A549 (cell line): ENCODE data around the gene FBXL20. TPM values are rescaled to one million over a fixed set of nuclear protein-coding genes. Genes with fewer than 3 reads are reported as not detected.

Experiments
- ATAC-seq, 2 experiments: fragments of 200-7000 bp in 1 of 2; fragments of >200 bp in 1 of 2; cut with Nextera tagmentation in 1 of 2; cut with Tn5 transposase in 1 of 2; 3 replicates each; pipeline versions ENCODE4 v1.8.0 to v1.9.1; 2018 to 2020; ENCODE audit warnings: mild to moderate bottlenecking in 1 of 2, moderate library complexity in 1 of 2
- CTCF ChIA-PET: fragments of 300-600 bp; sonication (Branson Sonifier 250); formaldehyde crosslinking; extraction: SDS; loops from one replicate; lab custom pipeline; 2021; ENCODE audit warnings: antibody characterized with exemption, inconsistent platforms; lab: Yijun Ruan, JAX
- POLR2A ChIA-PET: fragments of 350-600 bp; formaldehyde crosslinking; extraction: SDS; loops from one replicate; lab custom pipeline; 2021; ENCODE audit warnings: antibody characterized with exemption, inconsistent platforms; lab: Yijun Ruan, JAX
- DNase-seq, 2 experiments: peaks; one replicate each; pipeline versions ENCODE4 v3.0.0 to v3.0.0-alpha.2; 2011 to 2016; ENCODE audit warnings: low read depth in 1 of 2, low spot score in 1 of 2
- FAIRE-seq: peaks from 2 replicates; lab custom pipeline; 2011; peaks lifted over from hg19 to GRCh38; lab: Jason Lieb, UNC
- H3K27ac ChIP-seq, 2 experiments: fragments of >200 bp; sonication (Bioruptor Twin); formaldehyde crosslinking; 3 replicates each; pipeline ENCODE4 v1.5.1; 2016 to 2017
- H3K4me1 ChIP-seq: fragments of >200 bp; sonication (Bioruptor Twin); formaldehyde crosslinking; 3 replicates; pipeline ENCODE4 v1.6.1; 2016
- H3K4me2 ChIP-seq: fragments of >200 bp; sonication (Bioruptor Twin); formaldehyde crosslinking; 3 replicates; pipeline ENCODE4 v1.6.1; 2016
- H3K4me3 ChIP-seq: fragments of >200 bp; sonication (Bioruptor Twin); formaldehyde crosslinking; 3 replicates; pipeline ENCODE4 v1.5.1; 2016
- H3K9me3 ChIP-seq: fragments of >200 bp; sonication (Bioruptor Twin); formaldehyde crosslinking; 3 replicates; pipeline ENCODE4 v1.6.1; 2016
- BHLHE40 ChIP-seq: IDR thresholded peaks from 2 replicates; pipeline ENCODE4 v1.6.1; 2012; ENCODE audit warnings: low read depth, low read length, inconsistent platforms
- CBX8 ChIP-seq: fragments of 200-600 bp; sonication (generic); IDR thresholded peaks from 2 replicates; pipeline ENCODE4 v1.6.1; 2016
- CEBPB ChIP-seq, 2 experiments: fragments of >200 bp in 1 of 2; sonication (Bioruptor Twin) in 1 of 2; formaldehyde crosslinking in 1 of 2; IDR thresholded peaks; 2 replicates each; pipeline ENCODE4 v1.6.1; 2012 to 2016
- CHD4 ChIP-seq: fragments of 200-600 bp; sonication (generic); IDR thresholded peaks from 2 replicates; pipeline ENCODE4 v1.6.1; 2016; ENCODE audit warnings: antibody characterized with exemption, mild to moderate bottlenecking, borderline replicate concordance
- EHF ChIP-seq: fragments of 250-450 bp; sonication (Bioruptor Pico); IDR thresholded peaks from 2 replicates; pipeline ENCODE4 v1.5.0; 2020; ENCODE audit warnings: mild to moderate bottlenecking
- EHMT2 ChIP-seq: fragments of 200-600 bp; sonication (generic); IDR thresholded peaks from 2 replicates; pipeline ENCODE4 v1.6.1; 2016; ENCODE audit warnings: antibody characterized with exemption, low read depth, mild to moderate bottlenecking, moderate library complexity
- ESRRA ChIP-seq: fragments of 150-350 bp; IDR thresholded peaks from 2 replicates; pipeline ENCODE4 v1.6.1; 2014; ENCODE audit warnings: mild to moderate bottlenecking, low read length, borderline replicate concordance
- FOSB ChIP-seq: fragments of 250-450 bp; sonication (Bioruptor Pico); IDR thresholded peaks from 2 replicates; pipeline ENCODE4 v1.5.0; 2020; ENCODE audit warnings: mild to moderate bottlenecking, moderate library complexity
- FOXS1 ChIP-seq: fragments of 250-450 bp; sonication (Bioruptor Pico); IDR thresholded peaks from 2 replicates; pipeline ENCODE4 v1.5.0; 2020; ENCODE audit warnings: mild to moderate bottlenecking, moderate library complexity
- GATA3 ChIP-seq: IDR thresholded peaks from 2 replicates; pipeline ENCODE4 v1.6.1; 2012; ENCODE audit warnings: borderline replicate concordance
- HDAC2 ChIP-seq: fragments of 200-600 bp; sonication (generic); IDR thresholded peaks from 2 replicates; pipeline ENCODE4 v1.6.1; 2016
- HEYL ChIP-seq: fragments of 250-450 bp; sonication (Bioruptor Pico); IDR thresholded peaks from 2 replicates; pipeline ENCODE4 v1.8.0; 2021; ENCODE audit warnings: mild to moderate bottlenecking, moderate library complexity
- HOXB5 ChIP-seq: fragments of 250-450 bp; sonication (Bioruptor Pico); IDR thresholded peaks from 2 replicates; pipeline ENCODE4 v1.5.0; 2020; ENCODE audit warnings: mild to moderate bottlenecking, moderate library complexity
- JUNB ChIP-seq: fragments of >200 bp; sonication (Bioruptor Twin); formaldehyde crosslinking; IDR thresholded peaks from 2 replicates; pipeline ENCODE4 v1.6.1; 2016
- MAZ ChIP-seq: fragments of 150-350 bp; IDR thresholded peaks from 2 replicates; pipeline ENCODE4 v1.6.1; 2014; ENCODE audit warnings: antibody characterized with exemption, low read depth, low read length, borderline replicate concordance
- NPAS2 ChIP-seq: fragments of 250-450 bp; sonication (Bioruptor Pico); IDR thresholded peaks from 2 replicates; pipeline ENCODE4 v1.8.0; 2022; ENCODE audit warnings: mild to moderate bottlenecking, moderate library complexity, borderline replicate concordance
- RAD21 ChIP-seq, 2 experiments: fragments of >200 bp in 1 of 2; sonication (Bioruptor Twin) in 1 of 2; formaldehyde crosslinking in 1 of 2; IDR thresholded peaks in 1 of 2; conservative IDR thresholded peaks in 1 of 2; 2 replicates in 1 of 2; 3 replicates in 1 of 2; pipeline ENCODE4 v1.6.1; 2012 to 2018; ENCODE audit warnings: inconsistent platforms in 1 of 2
- RCOR1 ChIP-seq: fragments of 150-350 bp; IDR thresholded peaks from 2 replicates; pipeline ENCODE4 v1.6.1; 2014; ENCODE audit warnings: antibody characterized with exemption, low read length, low read depth
- RFX5 ChIP-seq: fragments of 450-650 bp; IDR thresholded peaks from 2 replicates; pipeline ENCODE4 v1.7.1; 2014; ENCODE audit warnings: antibody characterized with exemption, mild to moderate bottlenecking, moderate library complexity
- RNF2 ChIP-seq: fragments of 200-600 bp; sonication (generic); IDR thresholded peaks from 2 replicates; pipeline ENCODE4 v1.6.1; 2016; ENCODE audit warnings: low read depth, mild to moderate bottlenecking, antibody characterized with exemption, moderate library complexity, borderline replicate concordance
- SMC3 ChIP-seq: fragments of >200 bp; sonication (Bioruptor Twin); formaldehyde crosslinking; IDR thresholded peaks from 3 replicates; pipeline ENCODE4 v1.6.1; 2018; ENCODE audit warnings: inconsistent platforms
- ZFP36 ChIP-seq: fragments of 450-650 bp; IDR thresholded peaks from 2 replicates; pipeline ENCODE4 v1.6.1; 2014; ENCODE audit warnings: borderline replicate concordance; ENCODE audit not compliant: partially characterized antibody
- ZSCAN20 ChIP-seq: fragments of 250-450 bp; sonication (Bioruptor Pico); IDR thresholded peaks from 2 replicates; pipeline ENCODE4 v1.8.0; 2022; ENCODE audit warnings: mild to moderate bottlenecking, moderate library complexity
- WGBS: methylation state at CpG from one replicate; pipeline ENCODE4 v1.1.6; 2017; ENCODE audit errors: missing lambda C conversion rate; 5-methylcytosine and 5-hydroxymethylcytosine counted together
- polyA plus RNA-seq, 4 experiments: library from polyadenylated mRNA; depleted of rRNA in 3 of 4; stranded (reverse); fragments of >200 nt; fragmentation: RNase III in 1 of 4; extraction: RNeasy Plus Mini Kit Qiagen cat#74134 plus additional on column Dnase treatment in 1 of 4; gene quantifications; 2 replicates in 3 of 4; 3 replicates in 1 of 4; pipeline ENCODE4 v1.2.3, GENCODE V29; 2011 to 2017
- TF ChIP-seq, protein P1 (sequence below): fragments of 450-650 bp; IDR thresholded peaks from 2 replicates; pipeline ENCODE4 v1.6.1; 2014; ENCODE audit warnings: antibody characterized with exemption
- TF ChIP-seq, protein P2 (sequence below): fragments of 250-450 bp; sonication (Bioruptor Pico); IDR thresholded peaks from 2 replicates; pipeline ENCODE4 v1.5.0; 2021; ENCODE audit warnings: mild to moderate bottlenecking, moderate library complexity, borderline replicate concordance
- TF ChIP-seq, protein P3 (sequence below): fragments of 250-450 bp; sonication (Bioruptor Pico); IDR thresholded peaks from 2 replicates; pipeline ENCODE4 v1.5.0; 2020; ENCODE audit warnings: low read depth, mild to moderate bottlenecking, moderate library complexity

Gene FBXL20
- polyA plus RNA-seq, 2 of the 4 experiments (the other 2 are of a cell fraction) = 5.7 to 6.7 TPM

DNA sequence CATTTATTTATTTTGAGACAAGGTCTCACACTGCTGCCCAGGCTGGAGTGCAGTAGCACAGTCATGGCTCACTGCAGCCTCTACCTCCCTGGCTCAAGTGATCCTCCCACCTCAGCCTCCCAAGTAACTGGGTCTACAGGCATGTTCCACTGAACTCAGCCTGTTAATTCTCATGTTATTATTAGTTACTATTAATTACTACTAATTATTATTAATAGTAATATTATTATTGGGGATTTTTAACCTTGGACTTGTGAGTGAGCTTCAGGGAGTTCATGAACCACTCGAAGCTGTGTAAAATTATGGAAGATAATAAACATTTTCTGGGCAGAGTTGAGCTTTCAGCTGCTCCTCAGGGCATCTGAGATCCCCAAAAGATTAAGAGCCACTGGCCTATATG is 171.1 kb downstream of the FBXL20 start:
- TF ChIP-seq, protein P1, sequence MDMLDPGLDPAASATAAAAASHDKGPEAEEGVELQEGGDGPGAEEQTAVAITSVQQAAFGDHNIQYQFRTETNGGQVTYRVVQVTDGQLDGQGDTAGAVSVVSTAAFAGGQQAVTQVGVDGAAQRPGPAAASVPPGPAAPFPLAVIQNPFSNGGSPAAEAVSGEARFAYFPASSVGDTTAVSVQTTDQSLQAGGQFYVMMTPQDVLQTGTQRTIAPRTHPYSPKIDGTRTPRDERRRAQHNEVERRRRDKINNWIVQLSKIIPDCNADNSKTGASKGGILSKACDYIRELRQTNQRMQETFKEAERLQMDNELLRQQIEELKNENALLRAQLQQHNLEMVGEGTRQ = no peak
- TF ChIP-seq FOSB (CRISPR knock-in tag) = no peak
- TF ChIP-seq, protein P2, sequence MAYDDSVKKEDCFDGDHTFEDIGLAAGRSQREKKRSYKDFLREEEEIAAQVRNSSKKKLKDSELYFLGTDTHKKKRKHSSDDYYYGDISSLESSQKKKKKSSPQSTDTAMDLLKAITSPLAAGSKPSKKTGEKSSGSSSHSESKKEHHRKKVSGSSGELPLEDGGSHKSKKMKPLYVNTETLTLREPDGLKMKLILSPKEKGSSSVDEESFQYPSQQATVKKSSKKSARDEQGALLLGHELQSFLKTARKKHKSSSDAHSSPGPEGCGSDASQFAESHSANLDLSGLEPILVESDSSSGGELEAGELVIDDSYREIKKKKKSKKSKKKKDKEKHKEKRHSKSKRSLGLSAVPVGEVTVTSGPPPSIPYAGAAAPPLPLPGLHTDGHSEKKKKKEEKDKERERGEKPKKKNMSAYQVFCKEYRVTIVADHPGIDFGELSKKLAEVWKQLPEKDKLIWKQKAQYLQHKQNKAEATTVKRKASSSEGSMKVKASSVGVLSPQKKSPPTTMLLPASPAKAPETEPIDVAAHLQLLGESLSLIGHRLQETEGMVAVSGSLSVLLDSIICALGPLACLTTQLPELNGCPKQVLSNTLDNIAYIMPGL = no peak
- TF ChIP-seq GATA3 = no peak
- TF ChIP-seq HOXB5 (CRISPR knock-in tag) = no peak
- no peak for TF ChIP-seq ZFP36
- TF ChIP-seq ESRRA = no peak
- CTCF ChIA-PET = interaction anchor here (1.0 to 21.6 kb wide), 5 partner anchors 8 to 248 kb away, joined by 4 to 1140 read pairs (median 355); partner anchors contain the start of genes ARL5C, CACNB1, PLXDC1 and RPL19
- POLR2A ChIA-PET = no interaction called here

DNA sequence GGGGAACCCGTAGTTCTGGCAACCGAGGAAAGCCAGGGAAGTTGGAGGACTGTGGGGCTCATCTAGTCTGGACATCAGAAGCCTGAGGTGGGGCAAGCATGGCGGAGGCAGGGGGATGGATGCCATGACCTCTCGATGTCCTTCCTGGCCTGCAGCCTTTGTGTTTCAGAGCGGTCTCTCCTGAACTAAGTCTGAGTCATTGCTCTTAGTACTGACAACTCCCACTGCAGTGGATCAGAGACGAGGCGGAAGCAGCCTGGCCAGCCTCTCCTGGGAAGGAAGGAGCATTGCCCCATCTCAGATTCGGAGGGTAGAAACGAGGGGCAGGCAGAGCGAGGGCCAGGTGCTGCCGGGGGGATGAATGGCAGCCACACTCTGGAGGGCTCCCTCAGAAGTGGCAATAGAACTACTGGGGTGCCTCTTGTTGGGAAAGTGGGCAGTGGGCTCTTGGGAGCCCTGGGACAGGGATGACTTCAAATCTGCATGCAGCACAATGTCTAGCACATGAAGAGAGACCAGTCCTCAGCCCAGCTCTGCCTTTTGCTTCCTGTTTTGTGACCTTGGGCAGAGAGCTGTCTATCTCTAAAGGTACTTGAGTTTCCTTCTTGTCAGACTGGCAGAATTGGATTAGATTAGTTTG is 172.0 kb downstream of the FBXL20 start:
- WGBS = 45% methylated on average over 11 of the region's 11 CpGs
- peak in 1 of 2 experiments; percentile 35; a peak in 3 of 6 replicates for ATAC-seq

More for the DNA sequence above, 171.1 kb downstream of the FBXL20 start:
- no peak for FAIRE-seq
- ATAC-seq = no peak
- Histone ChIP-seq H3K9me3 (no peaks in the 10 kb centered on the region), H3K4me2 (no peak overlapping the region), H3K27ac (no peak overlapping the region), H3K4me3 (no peak overlapping the region), H3K4me1 (peaks cover 20% of the 10 kb centered on the region)
- no peak for DNase-seq
- WGBS = 28% methylated on average over 1 of the region's 1 CpG

DNA sequence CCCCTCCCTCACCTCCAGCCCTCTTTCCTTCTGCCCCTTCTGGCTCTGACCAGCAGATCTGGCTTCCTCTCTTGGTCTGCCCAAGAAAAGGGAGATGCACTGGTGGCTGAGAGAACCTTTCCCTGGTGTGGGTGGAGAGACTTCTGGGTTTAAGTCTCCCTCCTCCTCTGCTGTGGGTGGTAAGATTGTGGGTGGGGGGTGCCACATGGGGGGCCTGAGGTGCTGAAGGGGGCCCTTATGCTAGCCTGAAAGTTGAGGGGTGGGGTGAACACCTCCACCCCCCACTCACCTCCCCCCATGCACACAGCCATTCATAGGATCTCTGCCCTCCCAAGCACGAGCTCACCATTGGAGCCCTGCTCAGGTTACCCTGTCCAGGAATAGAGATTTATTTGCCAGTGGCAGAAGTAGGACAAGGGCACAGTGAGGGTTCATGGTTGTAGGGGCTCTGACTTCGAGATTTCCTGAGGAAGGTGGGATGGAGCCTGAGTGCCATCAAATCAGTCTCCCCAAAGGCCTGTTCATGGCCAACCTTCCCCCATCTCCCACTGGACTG is 174.0 kb downstream of the FBXL20 start:
- POLR2A ChIA-PET = no interaction called here

More for the DNA sequence above, 172.0 kb downstream of the FBXL20 start:
- H3K4me1 ChIP-seq = peaks cover 22% of the 10 kb centered on the region
- ChIA-PET POLR2A (no interaction called here), CTCF (interaction anchor here (1.8 to 21.6 kb wide), 4 partner anchors 9 to 63 kb away, joined by 6 to 1140 read pairs (median 404); partner anchors contain the start of genes ARL5C, CACNB1, PLXDC1 and RPL19)
- H3K4me2 ChIP-seq = no peak overlapping the region
- no peaks in the 10 kb centered on the region for H3K9me3 ChIP-seq
- no peak overlapping the region for H3K4me3 ChIP-seq
- DNase-seq (no peak), FAIRE-seq (no peak)
- peak overlapping the region in 1 of 2 experiments; percentile 9; a peak in 2 of 6 replicates for H3K27ac ChIP-seq
- no peak for TF ChIP-seq MAZ
- no peak for TF ChIP-seq HDAC2
- TF ChIP-seq FOXS1 = no peak
- no peak for TF ChIP-seq CEBPB (IDR thresholded peaks at IDR 0.05)
- TF ChIP-seq, protein P3, sequence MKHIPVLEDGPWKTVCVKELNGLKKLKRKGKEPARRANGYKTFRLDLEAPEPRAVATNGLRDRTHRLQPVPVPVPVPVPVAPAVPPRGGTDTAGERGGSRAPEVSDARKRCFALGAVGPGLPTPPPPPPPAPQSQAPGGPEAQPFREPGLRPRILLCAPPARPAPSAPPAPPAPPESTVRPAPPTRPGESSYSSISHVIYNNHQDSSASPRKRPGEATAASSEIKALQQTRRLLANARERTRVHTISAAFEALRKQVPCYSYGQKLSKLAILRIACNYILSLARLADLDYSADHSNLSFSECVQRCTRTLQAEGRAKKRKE = no peak

More for the DNA sequence above, 174.0 kb downstream of the FBXL20 start:
- Histone ChIP-seq H3K4me1 (peaks cover 35% of the 10 kb centered on the region), H3K4me3 (no peak overlapping the region), H3K27ac (no peak overlapping the region), H3K9me3 (no peaks in the 10 kb centered on the region), H3K4me2 (no peak overlapping the region)
- 46% methylated on average over 2 of the region's 2 CpGs for WGBS
- ATAC-seq = no peak
- no peak for TF ChIP-seq CEBPB (IDR thresholded peaks at IDR 0.05)
- TF ChIP-seq JUNB = no peak
- no peak for TF ChIP-seq RAD21 (conservative IDR thresholded peaks at IDR 0.05 in 1 of 2, IDR thresholded peaks at IDR 0.05 in 1 of 2)
- no peak for TF ChIP-seq EHF
- TF ChIP-seq RFX5 = no peak
- TF ChIP-seq CHD4 = no peak
- TF ChIP-seq RNF2 = no peak
- TF ChIP-seq NPAS2 (CRISPR knock-in tag) = no peak
- TF ChIP-seq, protein P3 = no peak
- TF ChIP-seq HEYL = no peak
- TF ChIP-seq, protein P1 = no peak
- TF ChIP-seq ZSCAN20 (CRISPR knock-in tag) = no peak
- TF ChIP-seq SMC3 = no peak
- no peak for TF ChIP-seq EHMT2
- TF ChIP-seq GATA3 = no peak
- TF ChIP-seq RCOR1 = no peak
- TF ChIP-seq CBX8 = no peak
- no peak for TF ChIP-seq BHLHE40
- no peak for DNase-seq
- no peak for FAIRE-seq
- CTCF ChIA-PET = interaction anchor here (0.6 to 3.5 kb wide), 7 partner anchors 9 to 186 kb away, joined by 3 to 27 read pairs (median 6); no protein-coding TSS in a partner anchor
